IMR-90 (cell line): Measurements from ENCODE around the gene PIGM.
A peak's percentile ranks its signal among the peaks of the same experiment; 100 is the strongest.

Experiments used
- BHLHE40 ChIP-seq: fragments of 150-350 bp; IDR thresholded peaks from 2 replicates; pipeline ENCODE4 v1.6.1; 2016; ENCODE audit warnings: mild to moderate bottlenecking, low read depth, low read length
- CEBPB ChIP-seq: IDR thresholded peaks from 2 replicates; pipeline ENCODE4 v1.6.1; 2012; ENCODE audit warnings: low read depth, low read length, improper control_type of control experiment
- CHD1 ChIP-seq: IDR thresholded peaks from 2 replicates; pipeline ENCODE4 v1.6.1; 2012; ENCODE audit warnings: low read depth, low read length, improper control_type of control experiment
- CTCF ChIP-seq: conservative IDR thresholded peaks from 2 replicates; pipeline ENCODE4 v1.5.1; 2012; ENCODE audit warnings: mild to moderate bottlenecking, low read depth, low read length, improper control_type of control experiment
- ELK1 ChIP-seq: fragments of 150-350 bp; IDR thresholded peaks from 2 replicates; pipeline ENCODE4 v1.6.1; 2016; ENCODE audit warnings: low read depth, mild to moderate bottlenecking, low read length, moderate library complexity, borderline replicate concordance
- MAFK ChIP-seq: IDR thresholded peaks from 2 replicates; pipeline ENCODE4 v1.6.1; 2012; ENCODE audit warnings: low read depth, low read length, improper control_type of control experiment
- POLR2A ChIP-seq: IDR thresholded peaks from 2 replicates; pipeline ENCODE4 v1.6.1; 2012; ENCODE audit warnings: mild to moderate bottlenecking, low read depth, low read length
- RAD21 ChIP-seq: IDR thresholded peaks from 2 replicates; pipeline ENCODE4 v1.6.1; 2012; ENCODE audit warnings: low read length, improper control_type of control experiment
- RCOR1 ChIP-seq: IDR thresholded peaks from 2 replicates; pipeline ENCODE4 v1.6.1; 2012; ENCODE audit warnings: mild to moderate bottlenecking, low read length, improper control_type of control experiment; ENCODE audit not compliant: insufficient replicate concordance
- RFX5 ChIP-seq: IDR thresholded peaks from 2 replicates; pipeline ENCODE4 v1.8.0; 2012; ENCODE audit warnings: low read depth, mild to moderate bottlenecking, low read length, moderate library complexity
- SMC3 ChIP-seq: fragments of 150-350 bp; IDR thresholded peaks from 2 replicates; pipeline ENCODE4 v1.6.1; 2016; ENCODE audit warnings: low read depth, mild to moderate bottlenecking, antibody characterized with exemption, low read length, moderate library complexity
- USF2 ChIP-seq: fragments of 150-350 bp; IDR thresholded peaks from 2 replicates; pipeline ENCODE4 v1.6.1; 2017; ENCODE audit warnings: mild to moderate bottlenecking, antibody characterized with exemption, low read length, low read depth

GRCh38 chr1:160046494-160047110, 14.8 kb upstream of the PIGM start:
- no peak for TF ChIP-seq POLR2A
- peak; percentile 67 for TF ChIP-seq CTCF
- TF ChIP-seq RCOR1: no peak
- TF ChIP-seq CHD1: no peak
- TF ChIP-seq BHLHE40: no peak
- no peak for TF ChIP-seq CEBPB
- TF ChIP-seq RAD21: peak; percentile 47
- TF ChIP-seq RFX5: no peak
- TF ChIP-seq ELK1: no peak
- no peak for TF ChIP-seq MAFK
- no peak for TF ChIP-seq USF2
- peak; percentile 7; the same call in 1 of the 2 replicates for TF ChIP-seq SMC3
